ENCODE results near the gene KDM3B.

KDM3B gene

DNA sequence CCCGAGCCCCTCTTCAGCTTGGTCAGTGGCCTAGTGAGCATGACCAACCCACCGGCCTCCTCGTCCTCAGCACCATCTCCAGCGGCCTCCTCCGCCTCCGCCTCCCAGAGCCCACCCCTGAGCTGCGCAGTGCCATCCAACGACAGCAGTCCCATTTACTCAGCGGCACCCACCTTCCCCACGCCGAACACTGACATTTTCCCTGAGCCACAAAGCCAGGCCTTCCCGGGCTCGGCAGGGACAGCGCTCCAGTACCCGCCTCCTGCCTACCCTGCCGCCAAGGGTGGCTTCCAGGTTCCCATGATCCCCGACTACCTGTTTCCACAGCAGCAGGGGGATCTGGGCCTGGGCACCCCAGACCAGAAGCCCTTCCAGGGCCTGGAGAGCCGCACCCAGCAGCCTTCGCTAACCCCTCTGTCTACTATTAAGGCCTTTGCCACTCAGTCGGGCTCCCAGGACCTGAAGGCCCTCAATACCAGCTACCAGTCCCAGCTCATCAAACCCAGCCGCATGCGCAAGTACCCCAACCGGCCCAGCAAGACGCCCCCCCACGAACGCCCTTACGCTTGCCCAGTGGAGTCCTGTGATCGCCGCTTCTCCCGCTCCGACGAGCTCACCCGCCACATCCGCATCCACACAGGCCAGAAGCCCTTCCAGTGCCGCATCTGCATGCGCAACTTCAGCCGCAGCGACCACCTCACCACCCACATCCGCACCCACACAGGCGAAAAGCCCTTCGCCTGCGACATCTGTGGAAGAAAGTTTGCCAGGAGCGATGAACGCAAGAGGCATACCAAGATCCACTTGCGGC lies 114.6 kb downstream of the KDM3B start:
- ATAC-seq, result no peak
- no peak for TF ChIP-seq SNAI2 (CRISPR knock-in tag; IDR thresholded peaks at IDR 0.05)
- TF ChIP-seq RARB (CRISPR knock-in tag; IDR thresholded peaks at IDR 0.05), result no peak
- TF ChIP-seq ESRRG (CRISPR knock-in tag; IDR thresholded peaks at IDR 0.05), result peak; percentile 53; the same call in 1 of the 2 replicates

GRCh38 chr5:138467711-138468132 lies 115.2 kb downstream of the KDM3B start:
- ATAC-seq, result no peak
- TF ChIP-seq CREB5 (CRISPR knock-in tag; IDR thresholded peaks at IDR 0.05; ENCODE audit: low read depth) (no peak), ZNF8 (CRISPR knock-in tag; IDR thresholded peaks at IDR 0.05) (0 out of 2 replicates have a peak, but pooled peaks have one; percentile 3)

DNA sequence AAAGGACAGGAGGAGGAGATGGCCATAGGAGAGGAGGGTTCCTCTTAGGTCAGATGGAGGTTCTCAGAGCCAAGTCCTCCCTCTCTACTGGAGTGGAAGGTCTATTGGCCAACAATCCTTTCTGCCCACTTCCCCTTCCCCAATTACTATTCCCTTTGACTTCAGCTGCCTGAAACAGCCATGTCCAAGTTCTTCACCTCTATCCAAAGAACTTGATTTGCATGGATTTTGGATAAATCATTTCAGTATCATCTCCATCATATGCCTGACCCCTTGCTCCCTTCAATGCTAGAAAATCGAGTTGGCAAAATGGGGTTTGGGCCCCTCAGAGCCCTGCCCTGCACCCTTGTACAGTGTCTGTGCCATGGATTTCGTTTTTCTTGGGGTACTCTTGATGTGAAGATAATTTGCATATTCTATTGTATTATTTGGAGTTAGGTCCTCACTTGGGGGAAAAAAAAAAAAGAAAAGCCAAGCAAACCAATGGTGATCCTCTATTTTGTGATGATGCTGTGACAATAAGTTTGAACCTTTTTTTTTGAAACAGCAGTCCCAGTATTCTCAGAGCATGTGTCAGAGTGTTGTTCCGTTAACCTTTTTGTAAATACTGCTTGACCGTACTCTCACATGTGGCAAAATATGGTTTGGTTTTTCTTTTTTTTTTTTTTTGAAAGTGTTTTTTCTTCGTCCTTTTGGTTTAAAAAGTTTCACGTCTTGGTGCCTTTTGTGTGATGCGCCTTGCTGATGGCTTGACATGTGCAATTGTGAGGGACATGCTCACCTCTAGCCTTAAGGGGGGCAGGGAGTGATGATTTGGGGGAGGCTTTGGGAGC lies 115.9 kb downstream of the KDM3B start:
- TF ChIP-seq GLIS3 (CRISPR knock-in tag; IDR thresholded peaks at IDR 0.05), result no peak; the same call in 1 of the 2 replicates
- TF ChIP-seq, protein P1, sequence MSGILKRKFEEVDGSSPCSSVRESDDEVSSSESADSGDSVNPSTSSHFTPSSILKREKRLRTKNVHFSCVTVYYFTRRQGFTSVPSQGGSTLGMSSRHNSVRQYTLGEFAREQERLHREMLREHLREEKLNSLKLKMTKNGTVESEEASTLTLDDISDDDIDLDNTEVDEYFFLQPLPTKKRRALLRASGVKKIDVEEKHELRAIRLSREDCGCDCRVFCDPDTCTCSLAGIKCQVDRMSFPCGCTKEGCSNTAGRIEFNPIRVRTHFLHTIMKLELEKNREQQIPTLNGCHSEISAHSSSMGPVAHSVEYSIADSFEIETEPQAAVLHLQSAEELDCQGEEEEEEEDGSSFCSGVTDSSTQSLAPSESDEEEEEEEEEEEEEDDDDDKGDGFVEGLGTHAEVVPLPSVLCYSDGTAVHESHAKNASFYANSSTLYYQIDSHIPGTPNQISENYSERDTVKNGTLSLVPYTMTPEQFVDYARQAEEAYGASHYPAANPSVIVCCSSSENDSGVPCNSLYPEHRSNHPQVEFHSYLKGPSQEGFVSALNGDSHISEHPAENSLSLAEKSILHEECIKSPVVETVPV (CRISPR knock-in tag; IDR thresholded peaks at IDR 0.05), result peak; percentile 43; the same call in 1 of the 2 replicates
- TF ChIP-seq, protein P2, sequence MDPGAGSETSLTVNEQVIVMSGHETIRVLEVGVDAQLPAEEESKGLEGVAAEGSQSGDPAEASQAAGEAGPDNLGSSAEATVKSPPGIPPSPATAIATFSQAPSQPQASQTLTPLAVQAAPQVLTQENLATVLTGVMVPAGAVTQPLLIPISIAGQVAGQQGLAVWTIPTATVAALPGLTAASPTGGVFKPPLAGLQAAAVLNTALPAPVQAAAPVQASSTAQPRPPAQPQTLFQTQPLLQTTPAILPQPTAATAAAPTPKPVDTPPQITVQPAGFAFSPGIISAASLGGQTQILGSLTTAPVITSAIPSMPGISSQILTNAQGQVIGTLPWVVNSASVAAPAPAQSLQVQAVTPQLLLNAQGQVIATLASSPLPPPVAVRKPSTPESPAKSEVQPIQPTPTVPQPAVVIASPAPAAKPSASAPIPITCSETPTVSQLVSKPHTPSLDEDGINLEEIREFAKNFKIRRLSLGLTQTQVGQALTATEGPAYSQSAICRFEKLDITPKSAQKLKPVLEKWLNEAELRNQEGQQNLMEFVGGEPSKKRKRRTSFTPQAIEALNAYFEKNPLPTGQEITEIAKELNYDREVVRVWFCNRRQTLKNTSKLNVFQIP (CRISPR knock-in tag; IDR thresholded peaks at IDR 0.05; ENCODE audit: borderline replicate concordance, low read depth), result no peak
- TF ChIP-seq TSHZ2 (CRISPR knock-in tag; IDR thresholded peaks at IDR 0.05), result no peak
- TF ChIP-seq ZFP3 (CRISPR knock-in tag; IDR thresholded peaks at IDR 0.05), result no peak
- TF ChIP-seq TCF4 (CRISPR knock-in tag; IDR thresholded peaks at IDR 0.05; ENCODE audit: borderline replicate concordance), result peak; percentile 50; the same call in 1 of the 2 replicates
- no peak for TF ChIP-seq BACH2 (CRISPR knock-in tag; IDR thresholded peaks at IDR 0.05; ENCODE audit: borderline replicate concordance)
- peak; percentile 2; the same call in 1 of the 2 replicates for TF ChIP-seq ZC3H10 (CRISPR knock-in tag; IDR thresholded peaks at IDR 0.05)
- TF ChIP-seq CREB5 (CRISPR knock-in tag; IDR thresholded peaks at IDR 0.05; ENCODE audit: low read depth), result peak; percentile 69
- no peak for TF ChIP-seq ZNF70 (CRISPR knock-in tag; IDR thresholded peaks at IDR 0.05)
- TF ChIP-seq, protein P3, sequence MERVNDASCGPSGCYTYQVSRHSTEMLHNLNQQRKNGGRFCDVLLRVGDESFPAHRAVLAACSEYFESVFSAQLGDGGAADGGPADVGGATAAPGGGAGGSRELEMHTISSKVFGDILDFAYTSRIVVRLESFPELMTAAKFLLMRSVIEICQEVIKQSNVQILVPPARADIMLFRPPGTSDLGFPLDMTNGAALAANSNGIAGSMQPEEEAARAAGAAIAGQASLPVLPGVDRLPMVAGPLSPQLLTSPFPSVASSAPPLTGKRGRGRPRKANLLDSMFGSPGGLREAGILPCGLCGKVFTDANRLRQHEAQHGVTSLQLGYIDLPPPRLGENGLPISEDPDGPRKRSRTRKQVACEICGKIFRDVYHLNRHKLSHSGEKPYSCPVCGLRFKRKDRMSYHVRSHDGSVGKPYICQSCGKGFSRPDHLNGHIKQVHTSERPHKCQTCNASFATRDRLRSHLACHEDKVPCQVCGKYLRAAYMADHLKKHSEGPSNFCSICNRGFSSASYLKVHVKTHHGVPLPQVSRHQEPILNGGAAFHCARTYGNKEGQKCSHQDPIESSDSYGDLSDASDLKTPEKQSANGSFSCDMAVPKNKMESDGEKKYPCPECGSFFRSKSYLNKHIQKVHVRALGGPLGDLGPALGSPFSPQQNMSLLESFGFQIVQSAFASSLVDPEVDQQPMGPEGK (CRISPR knock-in tag; IDR thresholded peaks at IDR 0.05; ENCODE audit: borderline replicate concordance), result peak; percentile 26; the same call in 1 of the 2 replicates
- TF ChIP-seq TOX (CRISPR knock-in tag; IDR thresholded peaks at IDR 0.05; ENCODE audit: borderline replicate concordance), result peak; percentile 7; the same call in 1 of the 2 replicates
- TF ChIP-seq ZFP30 (CRISPR knock-in tag; IDR thresholded peaks at IDR 0.05), result peak; percentile 3; the same call in 1 of the 2 replicates
- 0 out of 2 replicates have a peak, but pooled peaks have one; percentile 8 for TF ChIP-seq SNAI2 (CRISPR knock-in tag; IDR thresholded peaks at IDR 0.05)
- no peak for TF ChIP-seq CSDC2 (CRISPR knock-in tag; IDR thresholded peaks at IDR 0.05)
- peak; percentile 69 for TF ChIP-seq RARB (CRISPR knock-in tag; IDR thresholded peaks at IDR 0.05)
- peak; percentile 90; the same call in 1 of the 2 replicates for TF ChIP-seq ESRRG (CRISPR knock-in tag; IDR thresholded peaks at IDR 0.05)
- ATAC-seq, result no peak

Data from SK-N-SH treated with all-trans-retinoic acid at 6 μM for 48 hours (cell line).